NCI-H1105 treated with DMSO at 0.1 percent for 48 hours (cell line): ENCODE measurements around the gene SLC25A6.
"Not testable (repeated sequence)": the region's sequence is repeated elsewhere in the genome, so short reads cannot be mapped to it uniquely, and the experiment has no call there.

Experiments
- DNase-seq: peaks from one replicate; lab custom pipeline; 2025; lab: John Stamatoyannopoulos, UW

The SLC25A6 gene

DNA sequence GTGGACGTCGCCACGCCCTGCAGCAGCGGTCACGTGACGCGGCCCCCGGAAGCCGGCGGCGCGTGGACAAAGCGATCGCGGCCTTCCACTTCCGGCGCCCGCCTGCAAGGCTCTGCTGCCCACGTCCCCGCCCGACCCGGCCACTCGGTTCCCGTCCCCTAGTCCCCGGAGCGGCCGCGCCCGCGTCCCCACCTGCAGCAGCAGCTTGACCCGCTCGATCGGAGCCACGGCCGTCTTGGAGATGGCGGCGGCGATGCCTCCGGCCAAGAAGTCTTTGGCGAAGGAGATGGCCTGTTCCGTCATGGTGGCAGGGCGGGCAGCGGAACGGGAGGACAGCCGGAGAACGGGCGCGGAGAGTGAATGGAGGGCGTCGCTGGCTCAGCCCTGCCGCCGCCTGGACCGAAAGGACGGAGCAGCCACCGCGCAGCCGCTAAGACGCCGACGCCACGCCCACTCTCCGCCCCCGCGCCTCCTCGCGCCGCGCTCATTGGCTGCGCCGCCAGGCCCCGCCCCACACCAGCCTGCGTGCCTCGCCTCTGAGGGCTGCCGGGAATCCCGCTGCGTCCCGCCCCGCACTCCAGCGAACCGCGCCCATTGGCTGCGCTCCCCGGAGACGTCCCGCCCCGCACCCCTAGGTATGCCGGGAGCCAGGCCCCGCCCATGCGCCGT, at the start of gene SLC25A6:
Gene SLC25A6, minus strand, starts transcription at position 407 of the 669 bp plus-strand sequence. Its CDS starts 104 bp downstream, at position 303.
- DNase-seq, result no peak

DNA sequence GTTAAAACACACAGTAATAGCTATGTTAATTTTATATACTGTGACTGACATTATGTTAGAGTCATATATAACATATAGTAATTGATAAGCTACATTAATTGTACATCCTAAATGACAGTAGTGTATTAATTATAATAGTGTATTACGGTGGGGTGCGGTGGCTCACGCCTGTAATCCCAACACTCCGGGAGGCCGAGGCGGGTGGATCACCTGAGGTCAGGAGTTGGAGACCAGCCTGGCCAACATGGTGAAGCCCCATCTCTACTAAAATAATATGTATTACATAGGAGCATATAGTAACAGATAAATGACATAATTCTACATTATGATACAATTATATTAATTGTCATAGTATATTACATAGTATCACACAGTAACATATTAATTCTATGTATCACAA, 48.6 kb upstream of the SLC25A6 start:
- DNase-seq, result no peak

DNA sequence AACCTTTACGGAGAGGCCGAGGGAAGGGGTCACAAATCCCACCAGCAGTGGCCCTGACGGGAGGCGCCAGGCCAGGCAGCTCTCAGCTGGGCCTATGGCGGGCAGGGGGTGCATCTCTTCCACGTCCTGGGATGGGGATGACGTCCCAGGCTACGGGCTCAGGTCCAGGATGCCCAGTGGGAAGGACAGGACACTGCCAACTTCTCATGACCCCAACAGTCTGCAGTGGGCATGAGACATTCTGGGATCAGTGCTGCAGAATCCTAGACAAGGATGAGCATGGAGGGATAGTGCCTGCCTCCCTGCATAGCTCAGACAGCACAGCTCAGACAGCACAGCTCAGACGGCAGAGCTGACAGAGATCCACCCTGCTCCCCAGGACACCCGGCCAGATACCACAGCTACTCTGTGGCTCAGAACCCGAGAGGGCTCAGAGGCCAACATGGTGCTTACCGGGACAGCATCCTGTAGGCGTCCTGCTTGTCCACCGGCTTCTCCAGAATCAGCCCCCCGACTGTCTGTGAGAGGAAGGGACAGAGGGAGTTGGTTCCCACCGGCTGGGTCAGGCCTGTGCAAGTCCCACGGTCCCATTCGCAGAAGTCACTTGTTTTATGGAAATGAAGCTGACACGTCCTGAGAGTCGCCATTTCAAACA, 43.5 kb upstream of the SLC25A6 start:
- no peak for DNase-seq

DNA sequence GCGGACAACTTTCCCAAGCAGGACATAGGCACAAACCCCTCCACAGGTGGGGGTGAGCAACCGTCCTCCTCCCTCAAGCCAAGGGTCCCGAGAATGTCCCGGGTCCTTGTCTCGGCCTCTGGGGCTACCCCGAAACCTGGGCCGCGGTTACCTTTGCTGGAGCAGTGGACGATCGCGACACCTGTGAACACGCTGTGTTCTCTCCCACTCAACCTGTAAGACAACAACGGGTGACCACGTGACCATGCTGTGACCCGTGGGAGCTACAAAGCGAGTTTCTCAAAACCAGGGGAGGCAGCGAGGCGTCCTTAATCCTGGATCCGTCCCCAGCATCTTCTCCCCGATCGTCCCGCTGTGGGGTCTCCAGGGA, 42.9 kb upstream of the SLC25A6 start:
- DNase-seq, result no peak

DNA sequence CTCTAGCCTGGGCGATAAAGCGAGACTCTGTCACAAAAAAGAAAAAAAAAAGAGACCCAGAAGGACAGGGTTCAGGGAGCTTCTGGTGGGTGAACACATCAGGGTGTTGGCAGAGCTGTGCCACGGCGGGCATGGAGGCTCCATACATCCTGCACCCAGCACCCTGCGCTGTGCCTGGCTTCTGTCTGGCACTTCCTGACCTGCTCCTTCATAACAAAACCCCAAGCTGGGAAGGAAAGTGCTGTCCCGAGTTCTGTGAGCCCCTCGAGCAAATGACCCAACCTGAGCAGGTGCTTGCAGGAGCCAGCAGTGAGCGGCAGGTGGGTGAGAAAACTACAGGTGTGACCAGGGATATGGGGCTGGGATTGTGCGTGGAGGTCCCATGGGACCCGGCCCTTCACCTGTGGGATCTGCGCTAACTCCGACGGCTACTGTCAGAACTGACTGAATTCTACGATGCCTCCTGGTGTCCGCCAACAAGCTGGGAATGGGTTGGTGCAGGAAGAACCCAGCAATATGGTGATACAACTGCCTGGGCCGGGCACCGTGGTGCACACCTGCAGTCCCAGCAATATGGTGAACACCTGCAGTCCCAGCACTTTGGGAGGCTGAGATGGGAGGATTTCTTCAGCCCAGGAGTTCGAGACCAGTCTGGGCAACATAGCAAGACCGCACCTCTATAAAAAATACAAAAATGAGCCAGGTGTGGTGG, 41.9 kb upstream of the SLC25A6 start:
- DNase-seq, result no peak

DNA sequence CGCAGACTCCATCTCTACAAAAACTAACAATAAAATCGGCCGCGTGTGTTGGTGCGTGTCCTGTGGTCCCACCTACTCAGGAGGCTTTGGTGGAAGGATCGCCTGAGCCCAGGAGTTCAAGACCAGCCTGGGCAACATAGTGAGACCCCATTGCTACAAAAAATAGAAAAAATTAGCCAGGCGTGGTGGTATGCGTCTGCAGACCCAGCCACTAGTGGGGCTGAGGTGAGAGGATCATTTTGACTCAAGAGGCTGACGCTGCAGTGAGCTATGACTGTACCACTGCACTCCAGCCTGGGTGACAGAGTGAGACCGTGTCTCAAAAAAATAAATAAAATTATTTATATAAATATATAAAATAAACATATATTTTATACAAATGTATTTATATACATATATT, 38.5 kb upstream of the SLC25A6 start:
- DNase-seq, result no peak

DNA sequence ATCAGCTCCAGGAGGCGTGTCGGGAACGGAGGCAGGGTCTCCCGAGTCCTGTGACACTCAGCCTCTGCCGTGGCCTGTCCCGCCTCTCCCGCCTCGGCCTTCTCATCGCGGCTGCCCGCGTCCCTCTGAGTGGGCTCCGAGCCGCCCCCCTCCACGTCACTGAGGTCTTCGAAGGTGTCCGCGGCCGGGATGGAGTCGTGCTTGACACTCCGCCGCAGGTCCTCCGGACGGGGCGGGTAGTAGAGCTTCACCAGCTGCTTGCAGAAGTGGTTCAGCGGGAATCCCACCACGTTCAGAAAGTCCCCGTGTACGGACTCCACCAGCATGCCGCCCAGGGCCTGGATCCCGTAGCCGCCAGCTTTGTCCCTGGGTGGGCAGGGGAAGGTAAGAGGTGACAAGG, 35.8 kb upstream of the SLC25A6 start:
- no peak for DNase-seq

DNA sequence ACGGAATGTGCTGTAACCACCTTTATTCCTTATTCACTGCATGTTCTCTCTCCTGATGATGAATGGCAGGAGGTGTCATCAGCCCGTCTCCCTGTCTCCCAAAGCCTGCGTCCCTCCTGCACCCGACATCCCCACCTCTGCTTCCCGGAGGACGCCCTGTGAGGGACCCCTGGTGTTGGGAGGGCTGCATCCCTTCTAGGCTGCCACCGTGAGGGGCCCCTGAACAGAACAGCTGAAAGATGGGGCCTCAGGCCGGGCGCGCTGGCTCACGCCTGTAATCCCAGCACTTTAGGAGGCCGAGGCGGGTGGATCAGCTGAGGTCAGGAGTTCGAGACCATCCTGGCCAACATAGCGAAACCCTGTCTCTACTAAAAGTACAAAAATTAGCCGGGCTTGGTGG, 34.4 kb upstream of the SLC25A6 start:
- not testable (repeated sequence) for DNase-seq

DNA sequence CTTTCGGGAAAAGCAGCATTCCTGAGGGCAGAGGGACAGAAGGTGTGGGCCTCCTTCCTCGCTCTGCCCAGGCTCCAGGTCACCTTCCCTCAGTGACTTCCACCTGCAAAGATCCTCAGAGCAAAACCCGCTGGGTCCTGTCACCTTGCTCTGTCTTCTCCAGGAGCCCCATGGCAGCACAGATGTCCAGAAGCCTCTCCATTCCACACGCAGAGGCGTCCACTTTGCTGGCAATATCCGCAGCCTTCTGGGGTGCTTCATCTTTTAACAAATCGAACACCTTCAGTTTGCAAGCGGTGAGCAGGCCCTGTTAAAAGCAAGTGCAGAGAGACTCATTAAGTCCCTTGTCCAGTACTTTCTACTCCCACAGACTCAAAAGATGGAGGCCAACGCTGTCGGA, 33.5 kb upstream of the SLC25A6 start:
- DNase-seq, result no peak

DNA sequence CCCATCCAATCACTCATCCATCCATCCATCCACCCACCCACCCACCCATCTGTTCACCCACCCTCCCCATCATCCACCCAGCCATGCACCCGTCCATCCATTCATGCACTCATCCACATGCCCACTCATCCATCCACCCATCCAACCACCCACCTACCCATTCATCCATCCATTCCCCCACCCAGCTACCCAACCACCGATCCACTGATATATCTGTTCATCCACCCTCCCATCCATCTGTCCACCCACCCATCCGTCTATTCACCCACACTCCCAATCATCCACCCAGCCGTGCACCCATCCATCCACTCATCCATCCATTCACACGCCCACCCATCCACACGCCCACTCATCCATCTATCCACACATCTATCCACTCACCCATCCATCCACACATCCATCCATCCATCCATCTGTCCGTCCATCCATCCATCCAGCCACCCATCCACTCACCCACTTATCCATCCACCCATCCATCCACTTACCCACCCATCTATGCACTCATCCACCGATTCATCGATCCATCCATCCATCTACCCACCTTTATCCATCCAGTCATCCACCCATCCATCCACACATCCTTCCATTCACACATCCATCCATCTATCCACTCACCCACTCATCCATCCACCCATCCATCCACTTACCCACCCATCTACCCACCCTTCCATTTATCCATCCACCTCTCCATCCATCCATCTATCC, 32.4 kb upstream of the SLC25A6 start:
- no peak for DNase-seq

DNA sequence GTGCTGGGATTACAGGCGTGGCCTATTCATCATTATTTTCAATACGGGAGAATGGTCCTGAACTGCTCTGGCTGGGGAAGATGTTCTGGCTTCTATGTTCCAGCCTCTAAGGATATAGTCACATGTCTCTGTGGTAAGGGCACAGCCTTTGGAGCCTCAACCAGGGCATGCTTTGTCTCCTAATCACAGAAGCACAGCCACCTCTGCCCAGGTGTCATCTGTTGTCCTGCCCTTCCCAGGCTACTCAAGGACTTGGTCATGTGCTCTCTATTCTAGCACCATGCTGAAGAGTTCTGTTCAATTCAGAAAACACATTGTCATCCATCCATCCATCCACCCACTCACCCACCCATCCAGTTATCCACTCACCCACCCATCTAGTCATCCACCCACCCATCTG, 31.3 kb upstream of the SLC25A6 start:
- no peak for DNase-seq

DNA sequence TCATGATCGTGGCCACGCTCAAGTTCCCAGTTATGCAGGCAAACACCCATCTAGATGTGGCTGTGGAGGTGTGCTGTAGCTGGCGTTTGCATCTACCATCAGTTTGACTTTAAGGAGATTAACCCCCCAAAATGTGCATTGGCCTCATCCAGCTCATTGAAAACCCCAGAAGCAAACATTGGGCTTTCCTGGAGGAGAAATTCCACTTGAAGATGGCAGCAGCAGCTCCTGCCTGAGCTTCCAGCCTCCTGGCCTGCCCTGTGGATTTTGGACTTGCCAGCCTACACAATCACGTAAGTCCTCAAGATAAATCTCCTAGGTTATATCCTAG, 30.2 kb upstream of the SLC25A6 start:
- DNase-seq, result no peak

DNA sequence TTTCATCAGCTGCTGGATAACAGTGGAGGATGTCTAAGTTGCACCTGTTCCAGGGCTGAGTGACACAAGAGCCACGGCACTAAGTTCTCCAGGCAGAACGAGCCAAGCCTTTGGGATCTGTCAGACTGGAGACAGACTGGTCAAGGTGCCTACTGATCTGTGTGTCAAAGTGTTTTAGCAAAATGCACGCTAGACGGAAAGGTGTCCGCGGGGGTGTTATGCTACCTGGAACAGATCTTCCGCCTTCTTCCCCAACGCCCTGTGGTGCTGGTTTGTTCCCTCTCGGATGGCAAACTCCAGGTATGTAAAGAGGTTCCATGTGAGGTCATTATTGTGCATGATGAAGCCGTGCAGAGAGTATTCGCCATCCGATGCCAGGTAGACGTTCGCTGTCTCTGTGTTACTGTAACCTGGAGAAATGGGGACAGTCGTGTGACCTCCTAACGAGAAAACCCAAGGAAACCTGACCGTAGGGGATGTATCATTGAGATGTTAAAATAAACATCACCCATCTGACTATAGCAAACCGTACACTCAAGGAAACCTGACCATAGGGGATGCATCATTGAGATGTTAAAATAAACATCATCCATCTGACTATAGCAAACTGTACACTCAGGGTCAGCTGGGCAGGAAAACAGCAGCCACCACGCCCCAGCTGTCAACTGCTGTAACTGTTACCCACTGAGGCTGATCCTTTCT, 29.7 kb upstream of the SLC25A6 start:
- DNase-seq, result no peak

DNA sequence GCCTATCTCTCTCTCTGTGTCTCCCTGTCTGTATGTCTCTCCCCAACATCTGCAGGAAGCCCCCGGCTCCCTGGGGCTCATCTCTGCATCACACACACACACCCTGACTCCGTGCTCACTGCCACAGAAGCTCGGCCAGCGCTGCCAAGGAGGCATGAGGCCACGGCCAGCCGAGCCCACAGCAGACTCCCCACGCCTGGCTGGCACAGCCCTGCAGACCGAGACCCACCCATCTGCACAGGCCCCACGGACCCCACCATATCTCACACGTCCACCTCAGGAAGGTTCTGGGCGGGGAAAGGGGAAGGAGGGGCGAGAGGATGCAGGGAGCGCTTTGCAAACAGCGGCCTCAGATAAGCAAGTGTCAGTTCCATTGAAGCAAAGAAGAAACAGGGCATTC, 28.5 kb upstream of the SLC25A6 start:
- DNase-seq, result no peak

DNA sequence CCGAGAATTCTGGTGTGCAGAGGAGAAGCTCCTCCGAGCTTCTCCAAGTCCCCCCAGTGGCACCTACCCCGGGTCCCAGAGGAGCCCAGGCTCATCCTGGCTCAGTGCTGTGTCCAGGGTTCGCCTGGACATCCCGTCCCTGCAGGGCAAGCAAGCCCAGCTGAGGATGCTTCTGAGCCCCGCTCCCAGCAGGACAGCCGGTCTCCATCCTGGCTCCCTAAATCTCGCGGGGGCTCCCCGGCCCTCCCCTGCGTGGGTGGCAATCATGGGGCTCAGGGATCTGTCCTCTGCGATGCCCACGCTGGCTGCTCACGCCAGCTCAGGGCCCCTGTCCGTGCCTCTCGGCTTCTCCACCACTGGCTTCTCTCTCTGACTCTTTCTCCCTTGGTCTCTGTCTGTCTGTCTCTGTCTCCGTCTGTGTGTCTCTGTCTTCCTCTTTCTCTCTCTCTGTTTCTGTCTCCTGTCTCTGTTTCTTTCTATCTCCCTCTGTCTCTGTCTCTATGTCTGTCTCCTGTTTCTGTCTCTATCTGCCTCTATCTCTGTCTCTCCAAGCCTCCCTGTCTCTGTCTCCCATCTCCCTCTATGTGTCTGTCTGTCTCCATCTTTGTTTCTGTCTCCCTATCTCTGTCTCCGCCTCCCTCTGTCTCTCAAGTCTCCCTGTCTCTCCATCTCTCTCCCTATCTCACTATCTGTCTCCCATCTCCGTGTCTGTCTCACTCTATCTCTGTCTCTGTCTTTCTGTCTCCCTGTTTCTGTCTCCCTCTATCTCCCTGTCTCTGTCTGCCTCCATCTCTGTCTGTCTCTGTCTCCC, 27.8 kb upstream of the SLC25A6 start:
- no peak for DNase-seq

DNA sequence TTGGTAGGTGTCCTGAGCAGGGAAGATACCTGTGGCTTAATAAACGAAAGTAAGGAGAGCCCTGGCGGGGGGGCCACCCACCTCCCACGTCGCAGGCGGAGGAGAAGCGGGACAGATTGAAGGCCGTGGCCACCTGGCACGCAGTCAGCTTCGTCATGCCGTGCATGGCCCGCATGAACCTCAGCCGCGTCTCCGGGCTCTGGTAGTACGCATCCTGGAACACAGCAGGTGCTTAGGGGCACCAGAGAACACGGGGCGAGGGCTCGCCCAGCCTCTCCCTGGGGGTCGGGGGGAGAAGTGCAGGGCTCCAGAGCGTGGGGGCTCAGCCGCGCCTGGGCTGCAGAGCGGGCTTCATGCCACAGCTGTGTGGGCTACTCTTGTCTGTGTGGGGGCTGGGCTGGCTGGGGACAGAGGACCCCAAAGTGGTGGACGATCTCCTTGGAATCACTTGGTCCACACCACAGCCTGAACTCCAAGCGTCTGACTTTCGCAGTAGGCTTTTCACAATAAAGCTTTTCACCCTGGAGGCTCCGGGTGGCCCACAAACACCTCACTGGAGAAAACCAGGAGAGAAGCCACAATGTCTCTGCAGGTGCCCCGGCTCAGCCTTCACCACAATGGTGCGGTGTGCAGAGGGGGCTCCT, 27.1 kb upstream of the SLC25A6 start:
- no peak for DNase-seq

DNA sequence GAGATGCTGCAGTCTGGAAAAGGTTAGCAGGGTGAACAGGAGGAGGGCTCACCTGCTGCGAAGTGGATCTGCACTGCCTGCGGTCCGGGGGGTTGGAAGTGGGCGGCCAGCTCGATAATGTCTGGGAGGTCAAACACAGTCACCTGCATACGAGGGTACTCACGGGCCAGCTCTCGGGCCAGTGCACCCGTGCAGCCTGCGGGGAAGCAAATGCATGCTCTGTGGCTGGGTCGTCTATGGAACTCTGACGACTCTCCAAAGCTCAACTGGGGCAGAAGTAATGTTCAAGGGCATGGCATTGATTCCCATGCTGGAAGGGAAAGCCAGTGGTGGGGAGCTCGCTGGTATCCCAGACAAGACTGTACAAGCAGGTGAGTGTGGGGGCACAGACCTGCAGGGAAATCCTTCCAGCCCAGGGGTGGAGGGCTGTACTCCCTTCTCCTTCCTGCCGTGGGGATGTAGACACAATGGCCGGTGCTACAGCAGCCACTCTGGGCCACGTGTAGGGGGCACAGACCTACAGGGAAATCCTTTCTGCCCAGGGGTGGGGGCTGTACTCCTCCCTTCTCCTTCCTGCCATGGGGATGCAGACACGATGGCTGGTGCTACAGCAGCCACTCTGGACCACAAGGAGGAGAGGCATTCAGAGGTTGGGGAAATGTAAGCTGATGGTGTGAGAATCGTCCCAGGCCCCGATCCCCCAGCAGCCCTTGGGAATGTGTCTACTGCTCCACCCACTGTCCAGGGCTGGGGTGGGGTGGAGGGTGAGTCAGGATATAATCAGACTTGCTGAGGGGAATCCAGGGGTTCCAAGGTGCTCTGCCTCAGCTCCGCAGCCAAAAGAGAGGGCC, 26.2 kb upstream of the SLC25A6 start:
- no peak for DNase-seq

DNA sequence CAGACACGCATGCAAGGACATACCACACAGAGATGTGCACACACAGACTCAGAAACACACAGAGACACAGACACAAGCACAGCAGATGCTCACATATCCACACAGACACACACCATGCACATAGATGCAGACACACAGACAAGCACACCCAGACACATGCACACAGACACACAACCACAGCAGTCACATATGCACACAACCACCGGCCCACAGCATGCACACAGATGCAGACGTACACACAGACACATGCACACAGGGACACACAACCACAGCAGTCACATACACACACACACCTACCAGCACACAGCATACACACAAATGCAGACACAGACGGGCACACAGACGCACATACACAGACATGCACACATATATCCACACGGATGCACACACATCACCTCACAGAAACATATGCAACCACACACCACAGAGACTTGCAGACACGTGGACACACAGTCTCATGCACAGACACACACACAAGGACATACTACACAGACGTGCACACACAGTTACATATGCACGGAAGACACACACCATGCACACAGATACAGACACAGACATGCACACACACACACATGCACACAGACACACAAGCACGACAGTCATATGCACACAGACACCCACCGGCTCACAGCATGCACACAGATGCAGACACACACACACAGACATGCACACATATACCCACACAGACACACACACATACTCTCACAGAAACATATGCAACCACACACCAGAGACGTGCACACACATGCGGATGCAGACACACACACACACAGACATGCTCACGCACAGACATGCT, 25.2 kb upstream of the SLC25A6 start:
- DNase-seq, result no peak

DNA sequence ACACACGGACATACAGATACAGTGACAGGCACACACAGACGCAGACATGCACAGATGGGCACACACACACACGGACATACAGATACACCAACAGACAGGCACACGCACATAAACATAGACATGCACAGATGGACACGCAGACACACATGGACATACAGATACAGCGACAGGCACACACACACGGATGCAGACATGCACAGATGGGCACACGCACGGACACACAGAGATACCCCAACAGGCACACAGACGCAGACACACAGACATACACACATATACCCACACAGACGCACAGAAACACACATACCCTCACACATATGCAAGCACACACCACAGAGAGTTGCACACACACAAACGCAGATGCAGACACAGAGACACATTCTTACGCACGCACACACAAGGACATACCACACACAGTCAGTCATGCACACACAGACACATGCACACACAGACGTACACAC, 24.4 kb upstream of the SLC25A6 start:
- DNase-seq, result no peak
